KMS-11 (cell line): ENCODE results near the gene LHX1.

Experiments used
- H2AFZ ChIP-seq: fragments of 200-600 bp; sonication (generic); 2 replicates; pipeline ENCODE4 v1.6.1; 2016; ENCODE audit warnings: antibody characterized with exemption, mixed run types, low read depth
- H3K27ac ChIP-seq: fragments of 200-600 bp; sonication (generic); 2 replicates; pipeline ENCODE4 v1.6.1; 2016; ENCODE audit warnings: mild to moderate bottlenecking, mixed run types
- H3K27me3 ChIP-seq: fragments of 200-600 bp; sonication (generic); 2 replicates; pipeline ENCODE4 v1.6.1; 2017; ENCODE audit warnings: mild to moderate bottlenecking, low read depth, mixed run types, moderate library complexity; ENCODE audit not compliant: insufficient read depth
- H3K36me3 ChIP-seq: fragments of 200-600 bp; sonication (generic); 2 replicates; pipeline ENCODE4 v1.6.1; 2017; ENCODE audit warnings: mild to moderate bottlenecking, mixed run types; ENCODE audit not compliant: insufficient read depth
- H3K4me1 ChIP-seq: fragments of 200-600 bp; sonication (generic); 2 replicates; pipeline ENCODE4 v1.6.1; 2016; ENCODE audit warnings: mild to moderate bottlenecking, low read depth, mixed run types; ENCODE audit not compliant: poor library complexity, severe bottlenecking
- H3K4me2 ChIP-seq: fragments of 200-600 bp; sonication (generic); 2 replicates; pipeline ENCODE4 v1.7.0; 2016; ENCODE audit warnings: mild to moderate bottlenecking, mixed run types
- H3K4me3 ChIP-seq: fragments of 200-600 bp; sonication (generic); IDR thresholded peaks from 2 replicates; pipeline ENCODE4 v1.6.1; 2017; ENCODE audit warnings: low read depth, low read length, mixed read lengths; ENCODE audit not compliant: insufficient read depth
- H3K79me2 ChIP-seq: fragments of 200-600 bp; sonication (generic); 2 replicates; pipeline ENCODE4 v1.6.1; 2016; ENCODE audit warnings: low read depth, mixed run types; ENCODE audit not compliant: insufficient read depth
- H3K9ac ChIP-seq: fragments of 200-600 bp; sonication (generic); 2 replicates; pipeline ENCODE4 v1.6.1; 2016; ENCODE audit warnings: mild to moderate bottlenecking, mixed run types
- H4K20me1 ChIP-seq: fragments of 200-600 bp; sonication (generic); 2 replicates; pipeline ENCODE4 v1.6.1; 2016; ENCODE audit warnings: mild to moderate bottlenecking, mixed run types; ENCODE audit not compliant: insufficient read depth
- CTCF ChIP-seq: fragments of 200-600 bp; sonication (generic); conservative IDR thresholded peaks from 2 replicates; pipeline ENCODE4 v1.6.1; 2017; ENCODE audit warnings: low read depth, mild to moderate bottlenecking, antibody characterized with exemption, low read length, moderate library complexity, mixed read lengths

The LHX1 gene

GRCh38 chr17:36921095-36921851, 16.0 kb upstream of the LHX1 start:
- Histone ChIP-seq H3K4me2 (no peak overlapping the region), H3K4me1 (no peaks in the 10 kb centered on the region), H3K27me3 (no peaks in the 10 kb centered on the region), H3K27ac (no peak overlapping the region), H2AFZ (no peak overlapping the region), H4K20me1 (no peaks in the 10 kb centered on the region), H3K79me2 (no peaks in the 10 kb centered on the region), H3K9ac (no peak overlapping the region), H3K4me3 (no peak overlapping the region), H3K36me3 (no peaks in the 10 kb centered on the region)
- no peak for TF ChIP-seq CTCF

- H3K9ac ChIP-seq: no peak overlapping the region
- no peak for TF ChIP-seq CTCF
- no peaks in the 10 kb centered on the region for H3K27me3 ChIP-seq
- no peaks in the 10 kb centered on the region for H3K36me3 ChIP-seq
- no peaks in the 10 kb centered on the region for H3K4me1 ChIP-seq
- H3K27ac ChIP-seq: no peak overlapping the region
- no peak overlapping the region for H3K4me3 ChIP-seq
- no peaks in the 10 kb centered on the region for H3K79me2 ChIP-seq
- H4K20me1 ChIP-seq: no peaks in the 10 kb centered on the region
- no peak overlapping the region for H3K4me2 ChIP-seq
- no peak overlapping the region for H2AFZ ChIP-seq
Observed at GRCh38 chr17:36922175-36922574, 15.1 kb upstream of the LHX1 start.

- Histone ChIP-seq H4K20me1 (no peaks in the 10 kb centered on the region), H3K27ac (no peak overlapping the region), H3K36me3 (no peaks in the 10 kb centered on the region), H3K79me2 (no peaks in the 10 kb centered on the region), H3K27me3 (no peaks in the 10 kb centered on the region), H3K4me1 (no peaks in the 10 kb centered on the region), H3K4me3 (no peak overlapping the region), H3K9ac (no peak overlapping the region), H3K4me2 (no peak overlapping the region), H2AFZ (no peak overlapping the region)
- TF ChIP-seq CTCF: no peak
Observed at GRCh38 chr17:36923814-36924221, 13.5 kb upstream of the LHX1 start.

GRCh38 chr17:36926226-36926625, 11.0 kb upstream of the LHX1 start:
- Histone ChIP-seq H3K79me2 (no peaks in the 10 kb centered on the region), H3K9ac (no peak overlapping the region), H3K4me3 (no peak overlapping the region), H3K36me3 (no peaks in the 10 kb centered on the region), H4K20me1 (no peaks in the 10 kb centered on the region), H2AFZ (no peak overlapping the region), H3K27me3 (no peaks in the 10 kb centered on the region), H3K27ac (no peak overlapping the region), H3K4me2 (no peak overlapping the region), H3K4me1 (peaks cover under 1% of the 10 kb centered on the region)
- TF ChIP-seq CTCF: no peak
